Neural cell (in vitro differentiated cells): ENCODE measurements around the gene TEKT2.

Experiments used
- POLR2AphosphoS5 ChIP-seq: IDR thresholded peaks from 2 replicates; pipeline ENCODE4 v1.6.1; 2012
- TF ChIP-seq, protein P1 (sequence below): fragments of 450-650 bp; IDR thresholded peaks from 2 replicates; pipeline ENCODE4 v1.5.1; 2014; ENCODE audit warnings: antibody characterized with exemption, mild to moderate bottlenecking, moderate library complexity; ENCODE audit not compliant: poor library complexity, severe bottlenecking

DNA sequence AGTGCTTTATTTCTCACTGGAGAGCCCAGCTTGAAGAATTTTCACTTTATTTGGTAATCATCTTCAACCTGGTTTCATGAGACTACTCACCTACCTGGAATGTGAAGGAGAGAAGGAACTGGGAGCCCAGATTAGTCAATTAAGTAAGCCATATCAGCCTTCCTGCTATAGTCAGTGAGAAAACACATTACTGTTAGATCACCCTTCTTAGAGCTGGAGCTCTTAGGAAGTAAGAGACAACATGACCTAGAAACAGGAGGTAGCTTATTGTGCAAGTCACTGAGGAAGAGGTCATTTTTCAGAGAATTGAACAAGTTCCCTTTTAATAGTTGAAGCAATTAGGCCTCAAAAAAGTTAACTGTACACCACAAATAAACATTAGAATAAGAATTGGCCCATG is 49.2 kb upstream of the TEKT2 start:
- TF ChIP-seq POLR2AphosphoS5, result no peak
- TF ChIP-seq, protein P1, sequence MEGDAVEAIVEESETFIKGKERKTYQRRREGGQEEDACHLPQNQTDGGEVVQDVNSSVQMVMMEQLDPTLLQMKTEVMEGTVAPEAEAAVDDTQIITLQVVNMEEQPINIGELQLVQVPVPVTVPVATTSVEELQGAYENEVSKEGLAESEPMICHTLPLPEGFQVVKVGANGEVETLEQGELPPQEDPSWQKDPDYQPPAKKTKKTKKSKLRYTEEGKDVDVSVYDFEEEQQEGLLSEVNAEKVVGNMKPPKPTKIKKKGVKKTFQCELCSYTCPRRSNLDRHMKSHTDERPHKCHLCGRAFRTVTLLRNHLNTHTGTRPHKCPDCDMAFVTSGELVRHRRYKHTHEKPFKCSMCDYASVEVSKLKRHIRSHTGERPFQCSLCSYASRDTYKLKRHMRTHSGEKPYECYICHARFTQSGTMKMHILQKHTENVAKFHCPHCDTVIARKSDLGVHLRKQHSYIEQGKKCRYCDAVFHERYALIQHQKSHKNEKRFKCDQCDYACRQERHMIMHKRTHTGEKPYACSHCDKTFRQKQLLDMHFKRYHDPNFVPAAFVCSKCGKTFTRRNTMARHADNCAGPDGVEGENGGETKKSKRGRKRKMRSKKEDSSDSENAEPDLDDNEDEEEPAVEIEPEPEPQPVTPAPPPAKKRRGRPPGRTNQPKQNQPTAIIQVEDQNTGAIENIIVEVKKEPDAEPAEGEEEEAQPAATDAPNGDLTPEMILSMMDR, result no peak
